ENCODE data around the gene WNT3A. TPM values are rescaled to one million over a fixed set of nuclear protein-coding genes. Genes with fewer than 3 reads are reported as not detected.

The WNT3A gene
- total RNA-seq, 4 donors from 2014 or later, result not detected

- no peaks in the 10 kb centered on the region for H3K36me3 ChIP-seq
- no peak overlapping the region for H3K4me3 ChIP-seq
- H3K9me3 ChIP-seq, result peaks cover 0 to 12% of the 10 kb centered on the region in 2 donors
- TF ChIP-seq POLR2A (IDR thresholded peaks at IDR 0.05) (no peak), CTCF (IDR thresholded peaks at IDR 0.05) (no peak)
- no peaks in the 10 kb centered on the region for H3K27me3 ChIP-seq
- no peak for DNase-seq
- H3K4me1 ChIP-seq, result peaks cover 6 to 34% of the 10 kb centered on the region in 2 donors
- intact Hi-C loops (cut with DNase I; ENCODE audit: low total_unique reads), result no loop called here
- no peak overlapping the region for H3K27ac ChIP-seq
Measured at GRCh38 chr1:228092342-228093049, 85.7 kb downstream of the WNT3A start.

- Histone ChIP-seq H3K27ac (no peak overlapping the region), H3K36me3 (no peaks in the 10 kb centered on the region), H3K9me3 (peaks cover 0 to 12% of the 10 kb centered on the region in 2 donors), H3K4me1 (peaks cover 6 to 28% of the 10 kb centered on the region in 2 donors), H3K4me3 (no peak overlapping the region), H3K27me3 (no peaks in the 10 kb centered on the region)
- intact Hi-C loops (cut with DNase I; ENCODE audit: low total_unique reads), result no loop called here
- TF ChIP-seq POLR2A (IDR thresholded peaks at IDR 0.05) (no peak), CTCF (IDR thresholded peaks at IDR 0.05) (no peak)
- DNase-seq, result no peak
Measured at GRCh38 chr1:228093050-228093906, 86.5 kb downstream of the WNT3A start.

GRCh38 chr1:228094432-228095016, 87.7 kb downstream of the WNT3A start:
- Histone ChIP-seq H3K27me3 (no peaks in the 10 kb centered on the region), H3K27ac (no peak overlapping the region), H3K36me3 (no peaks in the 10 kb centered on the region), H3K9me3 (peaks cover 0 to 12% of the 10 kb centered on the region in 2 donors), H3K4me1 (peaks cover 6 to 16% of the 10 kb centered on the region in 2 donors), H3K4me3 (no peak overlapping the region)
- intact Hi-C loops (cut with DNase I; ENCODE audit: low total_unique reads), result no loop called here
- TF ChIP-seq CTCF (IDR thresholded peaks at IDR 0.05) (no peak), POLR2A (IDR thresholded peaks at IDR 0.05) (no peak)
- DNase-seq, result no peak

- no peaks in the 10 kb centered on the region for H3K27me3 ChIP-seq
- no peak overlapping the region for H3K4me3 ChIP-seq
- H3K9me3 ChIP-seq, result peaks cover 0 to 12% of the 10 kb centered on the region in 2 donors
- peaks cover 0 to 9% of the 10 kb centered on the region in 2 donors for H3K4me1 ChIP-seq
- H3K27ac ChIP-seq, result no peak overlapping the region
- intact Hi-C loops (cut with DNase I; ENCODE audit: low total_unique reads), result no loop called here
- no peak for DNase-seq
- TF ChIP-seq CTCF (IDR thresholded peaks at IDR 0.05) (no peak), POLR2A (IDR thresholded peaks at IDR 0.05) (no peak)
- no peaks in the 10 kb centered on the region for H3K36me3 ChIP-seq
Measured at GRCh38 chr1:228095161-228095560, 88.4 kb downstream of the WNT3A start.
